Glomerular visceral epithelial cell (primary cell): Measurements from ENCODE around the gene SCAMP5.

Experiments used
- DNase-seq: peaks from one replicate; pipeline ENCODE4 v3.0.0-alpha.2; 2016; ENCODE audit errors: extremely low spot score

The SCAMP5 gene

GRCh38 chr15:75023181-75023871 lies 28.0 kb downstream of the SCAMP5 start, which contains the start of gene PPCDC:
Gene PPCDC, plus strand, starts transcription at chr15:75023590. Its CDS starts 4,729 bp downstream, at chr15:75028319.
- peak; percentile 94 for DNase-seq

GRCh38 chr15:75023872-75024636 lies 28.7 kb downstream of the SCAMP5 start:
- peak; percentile 35 for DNase-seq

GRCh38 chr15:75025107-75025506 lies 29.7 kb downstream of the SCAMP5 start:
- no peak for DNase-seq

- no peak for DNase-seq
These were observed 30.3 kb downstream of the SCAMP5 start for GRCh38 chr15:75025548-75026260.

- DNase-seq, result no peak
These were observed 32.2 kb downstream of the SCAMP5 start for GRCh38 chr15:75027551-75027950.

GRCh38 chr15:75028991-75029377 lies 33.6 kb downstream of the SCAMP5 start:
- no peak for DNase-seq

GRCh38 chr15:75029378-75030022 lies 34.1 kb downstream of the SCAMP5 start:
- peak; percentile 81 for DNase-seq

- DNase-seq, result no peak
These were observed 34.7 kb downstream of the SCAMP5 start for GRCh38 chr15:75030023-75030413.

- no peak for DNase-seq
These were observed 35.1 kb downstream of the SCAMP5 start for GRCh38 chr15:75030424-75030823.

GRCh38 chr15:75031848-75032247 lies 36.5 kb downstream of the SCAMP5 start:
- no peak for DNase-seq

- DNase-seq, result no peak
These were observed 37.0 kb downstream of the SCAMP5 start for GRCh38 chr15:75032395-75032794.

GRCh38 chr15:75033809-75034208 lies 38.4 kb downstream of the SCAMP5 start:
- DNase-seq, result no peak

GRCh38 chr15:75034615-75035014 lies 39.3 kb downstream of the SCAMP5 start:
- DNase-seq, result no peak

- DNase-seq, result peak; percentile 41
These were observed 40.9 kb downstream of the SCAMP5 start for GRCh38 chr15:75036212-75036616.

GRCh38 chr15:75037685-75038084 lies 42.3 kb downstream of the SCAMP5 start:
- DNase-seq, result no peak

- no peak for DNase-seq
These were observed 42.9 kb downstream of the SCAMP5 start for GRCh38 chr15:75038231-75038630.

GRCh38 chr15:75042730-75043508 lies 47.6 kb downstream of the SCAMP5 start:
- peak; percentile 50 for DNase-seq

GRCh38 chr15:75043509-75044257 lies 48.3 kb downstream of the SCAMP5 start:
- DNase-seq, result peak; percentile 99

- no peak for DNase-seq
These were observed 49.0 kb downstream of the SCAMP5 start for GRCh38 chr15:75044258-75044878.
